Activated CD4-positive, alpha-beta T cell treated with anti-CD3 and anti-CD28 coated beads, Interleukin-2, amount 50 U/mL, for 1 hour (primary cell): ENCODE data around the gene LCE2B.
"Not testable (repeated sequence)": the region's sequence is repeated elsewhere in the genome, so short reads cannot be mapped to it uniquely, and the experiment has no call there.

Experiments
- DNase-seq: peaks from one replicate; pipeline ENCODE4 v3.0.0-alpha.2; 2020

Gene LCE2B, protein sequence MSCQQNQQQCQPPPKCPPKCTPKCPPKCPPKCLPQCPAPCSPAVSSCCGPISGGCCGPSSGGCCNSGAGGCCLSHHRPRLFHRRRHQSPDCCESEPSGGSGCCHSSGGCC

DNA sequence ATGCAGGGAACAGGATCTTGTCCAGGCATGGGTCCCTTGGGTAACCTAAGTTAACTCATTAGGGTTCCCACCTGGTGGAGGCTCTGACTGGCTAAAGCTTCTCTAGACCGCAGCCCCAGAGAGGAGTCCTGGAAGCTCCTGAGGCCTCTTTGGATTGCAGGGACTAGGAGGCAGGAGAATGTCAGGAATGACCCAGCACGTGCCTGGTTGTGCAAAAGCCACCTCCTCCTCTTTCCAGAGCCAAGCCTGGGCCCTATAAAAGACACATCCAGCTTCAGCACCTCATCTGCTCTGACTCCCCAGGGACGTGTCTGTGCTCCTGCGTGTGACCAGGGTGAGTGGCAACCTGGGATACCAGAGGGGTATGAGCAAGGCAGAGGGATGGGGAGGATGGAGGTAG, at the start of gene LCE2B:
LCE2B (plus strand) TSS at position 301 of the 400 bp plus-strand sequence. CDS start 721 bp downstream, outside the sequence.
- not testable (repeated sequence) for DNase-seq

DNA sequence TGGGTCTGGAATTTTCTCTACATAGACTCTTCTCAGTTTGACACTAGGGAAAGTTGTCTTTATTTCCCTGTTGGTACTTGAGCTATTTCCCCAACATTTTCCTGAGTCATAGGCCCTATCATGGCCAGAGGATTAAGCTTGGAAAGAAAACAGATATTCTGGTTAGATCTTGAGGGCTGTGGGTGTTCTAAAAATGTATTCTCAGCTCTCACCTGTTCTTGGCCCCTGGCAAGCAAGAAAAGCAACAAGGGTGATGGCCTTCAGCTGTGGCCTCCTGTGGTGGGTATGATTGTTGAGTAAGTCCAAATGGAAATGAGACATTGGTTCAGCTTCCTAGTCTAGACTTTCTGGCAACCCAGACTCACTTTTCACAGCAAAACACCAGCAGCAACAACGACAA, 45.6 kb upstream of the LCE2B start:
- no peak for DNase-seq

DNA sequence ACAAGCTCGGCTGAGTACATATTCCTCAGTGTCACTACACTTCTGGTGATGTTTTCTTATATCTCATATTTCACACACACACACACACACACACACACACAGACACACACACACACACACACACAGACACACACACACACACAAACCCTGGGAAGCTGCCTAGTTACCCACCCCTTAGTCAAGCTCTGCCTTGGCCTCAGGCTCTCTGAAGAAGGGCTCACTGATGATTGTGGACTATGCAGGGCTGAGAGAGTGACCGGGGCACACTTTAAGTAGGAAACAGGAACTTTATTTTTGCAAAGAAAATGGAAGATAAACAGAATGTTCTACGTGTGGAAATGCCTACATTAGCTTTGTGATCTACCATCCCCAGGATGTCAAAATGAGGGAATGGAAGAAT, 42.0 kb upstream of the LCE2B start:
- no peak for DNase-seq

DNA sequence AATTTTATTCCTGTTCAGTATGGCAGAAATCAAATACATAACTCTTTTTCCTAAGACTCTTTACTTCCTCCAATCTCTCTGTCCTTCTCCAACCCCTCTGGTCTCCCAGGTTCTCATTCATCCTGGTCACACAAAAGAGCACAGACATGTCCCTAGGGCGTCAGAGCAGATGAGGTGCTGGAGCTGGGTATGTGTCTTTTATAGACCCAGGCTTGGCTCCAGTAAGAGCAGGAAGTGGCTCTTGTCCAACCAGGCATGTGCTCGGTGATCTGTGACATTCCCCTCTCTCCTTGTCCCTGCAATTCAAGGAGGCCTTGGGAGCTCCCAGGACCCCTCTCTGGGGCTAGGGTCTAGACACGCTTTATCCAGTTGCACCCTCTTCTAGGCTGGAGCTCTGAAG, 40.8 kb upstream of the LCE2B start:
- DNase-seq: no peak

DNA sequence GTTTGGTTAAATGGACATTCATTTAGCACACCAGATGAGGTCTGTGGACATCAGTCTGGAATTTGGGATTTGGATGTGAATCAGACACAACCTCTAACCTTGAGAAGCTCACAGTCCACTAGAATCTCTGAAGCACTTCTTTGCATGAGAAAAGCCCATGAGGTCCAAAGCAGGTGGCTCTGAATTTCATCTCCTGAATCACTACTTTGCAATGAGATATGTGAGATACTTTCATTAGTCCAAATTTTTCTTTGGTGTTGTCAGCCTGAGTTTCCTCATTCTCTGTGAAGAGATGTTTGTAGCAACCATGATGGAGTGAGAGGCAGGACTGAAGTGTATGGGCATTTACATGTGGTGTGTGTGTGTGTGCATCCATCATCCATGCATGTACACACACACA, 39.3 kb upstream of the LCE2B start:
- no peak for DNase-seq

DNA sequence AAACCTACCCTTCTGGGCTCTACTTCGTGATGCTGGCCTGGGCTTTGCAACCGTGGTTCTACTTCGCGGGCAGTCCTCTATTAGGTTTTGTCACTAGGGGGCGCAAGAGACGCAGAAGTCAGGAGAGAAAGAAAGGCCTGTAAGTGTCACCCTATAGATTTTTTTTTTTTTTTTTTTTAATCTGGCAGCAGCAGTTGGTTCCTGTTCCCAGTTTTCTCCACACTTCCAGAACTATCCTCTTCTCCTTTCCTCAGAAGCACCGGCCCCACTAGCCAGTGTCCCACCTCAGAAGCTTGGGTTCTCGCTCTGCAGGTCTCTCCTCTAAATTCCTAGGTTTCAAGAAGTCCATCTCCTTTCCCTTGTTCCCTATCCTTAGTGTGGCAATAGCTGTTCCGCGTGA, 31.8 kb upstream of the LCE2B start:
- DNase-seq: peak; percentile 25

DNA sequence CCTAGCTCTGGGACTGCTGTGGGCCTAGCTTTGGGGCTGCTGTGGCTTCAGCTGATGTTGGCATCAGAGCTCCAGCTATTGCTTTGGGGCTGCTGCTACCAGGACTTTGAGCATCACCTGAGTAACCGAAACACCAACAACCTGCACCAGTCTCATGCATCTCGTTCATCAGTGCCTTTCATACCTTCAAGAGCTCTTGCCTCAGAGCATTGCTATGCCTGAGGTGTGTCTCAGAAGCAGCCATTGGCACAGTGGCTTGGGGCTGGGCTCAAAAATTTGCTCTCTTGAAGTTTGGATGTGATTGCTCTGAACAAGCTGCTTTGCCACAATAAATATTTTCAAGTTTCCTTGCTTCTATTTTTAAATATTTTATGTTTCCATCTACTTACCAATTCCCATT, 29.5 kb upstream of the LCE2B start:
- DNase-seq: no peak

DNA sequence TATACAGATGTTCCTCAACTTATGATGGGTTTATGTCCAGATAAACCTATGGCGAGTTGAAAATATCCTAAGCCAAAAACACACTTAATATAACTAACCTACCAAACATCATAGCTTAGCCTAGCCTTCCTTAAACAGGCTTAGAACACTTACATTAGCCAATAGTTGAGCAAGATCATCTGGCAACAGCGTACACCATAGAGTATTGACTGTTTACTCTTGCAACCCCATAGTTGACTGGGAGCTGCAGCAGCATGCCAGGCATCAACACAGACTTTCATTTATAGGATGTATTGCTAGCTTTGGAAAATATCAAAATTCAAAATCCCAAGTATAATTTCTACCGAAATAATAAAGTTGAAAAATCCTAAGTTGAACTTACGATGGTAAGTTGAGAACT, 28.2 kb upstream of the LCE2B start:
- DNase-seq: no peak

DNA sequence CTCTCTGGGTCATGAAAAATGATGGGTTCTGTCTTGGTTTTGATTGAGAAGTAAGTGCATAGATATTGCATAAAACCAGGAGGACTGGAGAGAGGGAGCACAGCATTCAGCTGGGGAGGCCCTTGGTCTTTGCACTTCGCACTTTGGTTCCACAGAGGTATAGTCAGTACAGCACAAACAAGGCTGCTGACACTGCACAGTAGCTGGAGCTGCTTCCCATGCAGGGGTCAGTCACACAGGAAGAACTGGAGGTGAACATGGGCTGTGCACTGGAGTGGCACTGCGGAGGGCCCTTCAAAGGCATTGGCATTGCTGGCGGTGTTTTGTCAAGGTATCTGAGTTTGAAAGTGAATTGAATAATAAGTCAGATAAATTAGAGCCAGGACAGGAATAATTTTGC, 27.3 kb upstream of the LCE2B start:
- no peak for DNase-seq

DNA sequence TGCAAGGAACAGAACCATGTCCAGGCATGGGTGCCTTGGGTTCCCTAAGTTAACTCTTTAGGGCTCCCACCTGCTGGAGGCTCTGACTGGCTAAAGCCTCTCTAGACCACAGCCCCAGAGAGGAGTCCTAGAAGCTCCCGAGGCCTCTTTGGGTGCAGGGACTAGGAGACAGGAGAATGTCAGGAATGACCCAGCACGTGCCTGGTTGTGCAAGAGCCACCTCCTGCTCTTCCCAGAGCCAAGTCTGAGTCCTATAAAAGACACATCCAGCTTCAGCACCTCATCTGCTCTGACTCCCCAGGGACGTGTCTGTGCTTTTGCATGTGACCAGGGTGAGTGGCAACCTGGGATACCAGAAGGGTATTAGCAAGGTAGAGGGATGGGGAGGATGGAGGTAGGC, 22.8 kb upstream of the LCE2B start, which contains the start of gene LCE2D:
LCE2D (plus strand) TSS at position 283 of the 400 bp plus-strand sequence. CDS start 726 bp downstream, outside the sequence.
- no peak for DNase-seq

DNA sequence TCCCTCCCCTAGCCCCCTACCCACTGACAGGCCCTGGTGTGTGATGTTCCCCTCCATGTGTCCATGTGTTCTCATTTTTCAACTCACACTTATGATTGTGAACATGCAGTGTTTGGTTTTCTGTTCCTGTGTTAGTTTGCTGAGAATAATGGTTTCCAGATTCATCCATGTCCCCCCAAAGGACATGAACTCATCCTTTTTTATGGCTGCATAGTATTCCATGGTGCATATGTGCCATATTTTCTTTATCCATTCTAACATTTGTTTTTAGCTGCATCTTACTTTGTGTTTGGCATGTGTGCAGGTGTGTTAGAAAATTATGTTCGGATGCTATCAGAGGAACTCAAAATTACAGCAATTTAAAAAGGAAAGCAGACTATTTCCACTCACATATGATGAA, 19.8 kb upstream of the LCE2B start:
- DNase-seq: not testable (repeated sequence)

DNA sequence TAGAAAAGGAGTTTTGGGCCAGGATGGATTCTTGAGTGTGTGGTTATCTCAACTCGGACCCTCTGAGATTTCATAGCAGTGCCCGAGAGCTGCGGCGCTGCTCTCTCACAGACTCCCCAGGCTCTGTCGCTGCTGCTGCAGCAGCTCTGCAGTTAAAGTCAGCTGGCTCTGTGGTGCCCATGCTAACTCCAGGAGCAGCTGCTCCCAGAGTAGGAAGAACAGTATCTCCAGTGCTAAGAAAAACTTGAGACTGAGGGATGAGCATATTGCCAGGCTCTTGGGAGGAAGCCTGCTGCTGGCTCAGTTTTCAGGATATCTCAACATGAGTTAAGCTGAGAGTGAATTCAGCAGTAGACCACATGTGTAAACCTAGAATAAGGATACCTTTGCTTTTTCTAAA, 18.3 kb upstream of the LCE2B start:
- DNase-seq: no peak

DNA sequence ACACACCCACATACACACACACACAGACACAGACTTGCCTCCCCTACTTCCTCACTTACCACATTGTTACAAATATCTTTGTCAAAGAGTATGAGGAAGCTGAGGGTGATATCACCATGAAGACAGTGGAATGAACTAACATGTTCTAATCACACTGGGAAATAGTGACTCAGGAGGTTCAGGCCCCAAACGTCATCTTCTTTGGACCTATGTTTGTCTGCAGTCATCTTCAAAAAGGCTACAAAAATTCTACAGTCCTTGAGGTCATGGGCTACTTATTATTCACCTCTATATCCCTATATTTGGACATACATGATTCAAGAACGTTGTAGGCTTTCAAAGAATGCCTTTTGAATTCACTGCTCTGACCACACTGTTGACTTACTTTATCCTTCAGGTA, 12.9 kb upstream of the LCE2B start:
- no peak for DNase-seq

DNA sequence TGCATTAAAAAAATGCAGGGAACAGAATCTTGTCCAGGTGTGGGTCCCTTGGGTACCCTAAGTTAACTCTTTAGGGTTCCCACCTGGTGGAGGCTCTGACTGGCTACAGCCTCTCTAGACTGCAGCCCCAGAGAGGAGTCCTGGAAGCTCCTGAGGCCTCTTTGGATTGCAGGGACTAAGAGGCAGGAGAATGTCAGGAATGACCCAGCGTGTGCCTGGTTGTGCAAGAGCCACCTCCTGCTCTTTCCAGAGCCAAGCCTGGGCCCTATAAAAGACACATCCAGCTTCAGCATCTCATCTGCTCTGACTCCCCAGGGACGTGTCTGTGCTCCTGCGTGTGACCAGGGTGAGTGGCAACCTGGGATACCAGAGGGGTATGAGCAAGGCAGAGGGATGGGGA, 10.9 kb upstream of the LCE2B start, which contains the start of gene LCE2C:
LCE2C (plus strand) TSS at position 297 of the 400 bp plus-strand sequence. CDS start 737 bp downstream, outside the sequence.
- DNase-seq: not testable (repeated sequence)

DNA sequence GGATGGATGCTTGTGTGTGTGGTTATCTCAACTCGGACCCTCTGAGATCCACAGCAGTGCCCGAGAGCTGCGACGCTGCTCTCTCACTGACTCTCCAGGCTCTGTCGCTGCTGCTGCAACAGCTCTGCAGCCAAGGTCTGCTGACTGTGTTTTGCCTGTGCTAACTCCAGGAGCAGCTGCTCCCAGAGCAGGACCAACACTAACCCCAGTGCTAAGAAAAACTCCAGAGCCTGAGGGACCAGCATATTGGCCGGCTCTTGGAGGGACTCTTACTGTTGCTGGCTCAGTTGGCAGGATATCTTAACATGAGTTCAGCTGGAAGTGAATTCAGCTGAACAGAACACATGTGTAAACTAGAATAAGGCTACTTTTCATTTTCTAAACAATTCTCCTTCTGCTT, 6.5 kb upstream of the LCE2B start:
- no peak for DNase-seq

DNA sequence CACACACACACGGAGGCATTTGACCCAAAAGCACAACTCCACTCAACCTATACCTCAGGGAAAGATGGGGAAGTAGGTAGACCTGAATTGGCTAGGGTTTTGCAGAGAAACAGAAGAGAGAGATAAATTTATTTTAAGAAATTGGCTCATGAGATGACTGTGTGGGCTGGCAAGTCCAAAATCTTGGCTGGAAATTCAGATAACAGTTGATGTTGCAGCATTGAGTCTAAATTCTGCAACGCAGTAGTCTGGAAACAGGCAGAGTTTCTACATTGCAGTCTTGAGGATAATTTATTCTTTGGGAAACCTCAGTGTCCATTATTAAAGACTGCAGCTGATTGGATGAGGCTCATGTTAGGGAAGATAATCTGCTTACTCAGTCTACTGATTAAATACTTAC, 4.3 kb upstream of the LCE2B start:
- DNase-seq: no peak

DNA sequence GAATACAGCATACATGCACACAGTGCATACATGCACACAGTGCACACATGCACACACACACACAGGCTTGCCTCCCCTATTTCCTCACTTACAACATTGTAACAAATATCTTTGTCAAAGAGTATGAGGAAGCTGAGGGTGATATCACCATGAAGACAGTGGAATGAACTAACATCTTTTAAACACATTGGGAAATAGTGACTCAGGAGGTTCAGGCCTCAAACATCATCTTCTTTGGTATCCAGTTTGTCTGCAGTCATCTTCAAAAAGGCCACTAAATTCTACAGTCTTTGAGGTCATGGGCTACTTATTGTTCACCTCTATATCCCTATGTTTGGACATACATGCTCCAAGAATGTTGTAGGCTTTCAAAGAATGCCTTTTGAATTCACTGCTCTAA, 2.1 kb upstream of the LCE2B start:
- DNase-seq: no peak

DNA sequence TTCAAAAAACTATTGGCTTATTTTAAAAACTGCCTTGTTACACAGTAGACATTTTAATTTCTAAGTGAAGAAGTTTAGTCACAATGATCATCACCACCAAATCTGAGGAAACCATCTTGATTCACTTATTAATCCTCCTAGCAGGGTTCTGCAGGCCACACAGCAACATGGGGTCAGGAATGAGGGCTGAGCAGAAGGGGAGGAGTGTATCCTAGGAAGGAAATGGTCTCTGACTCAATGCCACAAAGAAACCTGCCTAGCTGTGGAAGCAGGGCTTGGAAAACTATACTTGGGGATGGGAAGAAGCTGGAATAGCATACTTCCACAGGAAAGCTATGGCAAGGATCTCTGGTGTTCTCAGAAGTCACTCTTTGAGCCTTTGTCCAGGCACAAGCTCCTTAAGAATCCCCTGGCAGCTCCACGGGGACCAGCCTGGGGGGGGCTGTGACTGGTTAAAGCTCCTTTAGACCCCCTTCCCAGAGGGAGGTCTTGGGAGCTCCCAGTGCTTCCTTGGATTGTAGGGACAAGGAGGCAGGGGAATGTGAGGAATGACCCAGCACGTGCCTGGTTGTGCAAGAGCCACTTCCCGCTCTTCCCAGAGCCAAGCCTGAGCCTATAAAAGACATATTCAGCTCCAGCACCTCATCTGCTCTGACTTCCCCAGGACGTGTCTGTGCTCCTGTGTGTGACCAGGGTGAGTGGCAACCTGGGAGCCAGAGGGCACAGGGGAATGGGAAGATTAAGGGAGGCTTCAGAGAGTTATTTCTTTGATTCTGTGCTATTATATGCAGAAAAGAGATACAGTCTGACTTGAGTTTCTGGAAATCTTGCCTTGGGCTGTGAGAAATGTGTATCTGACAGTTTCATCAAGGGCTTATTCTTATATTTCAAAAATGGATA, 12.0 kb downstream of the LCE2B start, which contains the start of gene LCE2A:
LCE2A (plus strand) TSS at position 645 of the 900 bp plus-strand sequence. CDS start 557 bp downstream, outside the sequence.
- DNase-seq: no peak

DNA sequence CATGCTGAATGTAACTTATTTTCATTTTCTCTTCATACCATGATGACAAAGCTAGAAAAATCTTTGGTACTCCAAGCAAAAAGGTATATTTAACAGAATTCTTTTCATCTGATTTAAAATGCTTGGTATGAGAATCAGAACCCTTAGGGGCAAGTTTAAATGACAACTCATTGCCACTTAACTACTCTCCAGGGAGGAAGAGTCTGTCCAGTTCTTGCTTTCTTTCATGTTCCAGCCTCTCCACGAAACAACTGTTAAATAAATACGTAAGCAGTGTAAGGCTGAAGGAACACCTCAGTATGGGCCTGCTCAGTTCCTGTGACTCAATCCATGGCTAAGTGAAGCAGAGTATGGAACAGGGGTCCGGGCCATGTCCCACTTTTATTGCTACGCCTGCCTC, 13.8 kb downstream of the LCE2B start:
- no peak for DNase-seq

DNA sequence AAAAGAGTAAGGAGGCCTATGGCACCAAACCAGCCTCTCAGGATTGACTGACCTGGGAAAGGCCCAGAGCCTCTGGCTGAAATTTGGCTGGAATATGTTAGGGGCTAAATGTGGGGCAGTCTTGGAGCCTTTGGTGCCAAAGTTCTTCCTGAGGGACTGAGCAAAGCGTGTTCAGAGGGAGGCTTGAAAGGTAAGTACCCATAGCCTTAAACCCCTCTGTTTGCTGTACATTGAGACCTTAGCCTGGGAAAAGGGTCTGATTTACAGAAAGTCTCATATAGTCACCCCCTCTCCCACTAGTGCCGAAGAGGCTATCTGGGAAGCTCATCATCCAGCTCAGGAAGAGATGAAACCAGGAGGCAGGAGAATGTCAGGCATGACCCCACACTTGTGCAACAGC, 21.9 kb downstream of the LCE2B start, which contains the start of gene LCE4A:
LCE4A (plus strand) TSS at position 301 of the 400 bp plus-strand sequence. CDS start 916 bp downstream, outside the sequence.
- DNase-seq: no peak

DNA sequence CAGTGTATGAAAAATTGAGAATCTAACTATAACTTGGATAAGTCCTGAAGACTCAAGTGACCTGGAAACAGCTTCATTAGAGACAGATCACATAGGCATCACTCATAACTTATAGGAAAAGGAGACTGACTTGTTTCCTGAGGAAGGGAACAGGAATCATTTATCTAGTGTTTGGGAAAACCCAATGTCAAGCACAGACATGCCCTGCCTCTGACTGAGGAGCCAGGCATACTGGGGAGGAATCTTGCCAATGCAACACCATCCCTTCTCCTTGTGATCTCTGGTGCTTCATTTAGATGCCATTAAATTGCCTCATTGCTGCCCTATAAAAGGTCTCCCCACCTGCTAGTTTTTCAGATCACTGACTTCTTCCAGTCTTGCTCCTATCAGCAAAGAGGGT, 32.3 kb downstream of the LCE2B start:
- no peak for DNase-seq

DNA sequence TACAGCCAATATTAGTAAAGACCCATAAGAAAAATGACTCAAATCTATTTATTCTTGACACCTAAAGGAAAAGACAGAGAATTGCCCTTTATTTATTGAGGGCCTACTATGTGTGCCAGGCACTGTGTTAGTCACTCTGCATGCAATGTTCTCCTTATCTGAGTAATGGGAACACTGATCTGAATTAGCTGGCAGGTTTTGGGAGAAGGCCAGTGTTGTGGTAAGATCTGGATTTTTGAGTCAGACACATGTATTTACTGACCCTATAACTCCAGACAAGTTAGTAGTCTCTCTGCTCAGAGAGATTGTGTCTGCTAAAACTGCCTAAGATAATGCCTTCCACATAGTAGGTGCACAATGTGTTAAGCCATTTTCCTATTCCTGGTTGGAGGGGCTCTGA, 39.3 kb downstream of the LCE2B start:
- no peak for DNase-seq

DNA sequence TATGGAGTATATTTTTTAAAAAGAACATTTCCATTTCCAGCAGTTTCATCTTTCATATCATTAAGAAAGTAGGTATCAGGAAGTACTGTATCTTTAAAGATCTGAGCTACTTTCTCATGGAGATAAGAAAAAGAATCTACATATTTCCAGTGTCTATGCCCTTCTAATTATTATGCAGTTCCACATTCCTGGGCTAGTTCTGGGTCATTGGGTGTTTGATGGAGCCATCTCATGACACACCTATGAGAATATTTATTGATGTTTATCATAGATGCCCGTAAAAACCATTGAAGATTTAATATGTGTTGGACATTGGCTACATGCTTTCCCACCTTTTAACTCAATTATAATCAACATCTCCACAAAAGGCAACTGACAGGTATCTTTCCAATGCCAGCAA, 43.1 kb downstream of the LCE2B start:
- no peak for DNase-seq

DNA sequence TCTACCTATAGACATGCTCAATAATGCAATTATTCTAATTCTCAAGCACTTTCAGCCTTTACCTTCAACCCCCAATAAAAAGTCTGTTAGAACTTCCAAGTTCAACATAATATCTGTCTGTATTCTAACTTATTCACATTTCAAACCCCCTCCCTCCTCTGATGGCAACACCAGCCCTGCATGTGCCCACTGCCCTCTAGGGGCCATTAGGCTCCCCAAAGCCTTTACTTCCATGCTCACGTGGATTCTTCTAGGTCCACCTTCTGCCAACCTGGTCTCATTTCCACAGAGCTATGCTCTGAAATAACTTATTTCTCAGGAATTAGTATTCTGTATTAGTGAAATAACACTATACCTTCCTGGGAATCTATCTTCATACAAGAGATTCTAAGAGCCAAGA, 49.7 kb downstream of the LCE2B start:
- no peak for DNase-seq
